CD4-positive, CD25-positive, alpha-beta regulatory T cell (primary cell): ENCODE measurements around the gene ZSCAN9. TPM values are rescaled to one million over a fixed set of nuclear protein-coding genes. Genes with fewer than 3 reads are reported as not detected.

Experiments
- ATAC-seq, 2 donors: fragments of 150-1000 bp; cut with Tn5 transposase; one replicate each; pipeline ENCODE4 v1.10.0; 2021; ENCODE audit warnings: low read depth in 2 of 2, moderate number of reproducible peaks in 2 of 2, moderate library complexity in 1 of 2
- DNase-seq, 3 donors: peaks; one replicate each; pipeline versions ENCODE4 v3.0.0 to v3.0.0-alpha.2; 2012 to 2022; ENCODE audit warnings: mixed read lengths in 1 of 3
- H3K27ac ChIP-seq: one replicate; pipeline ENCODE4 v1.7.0; 2013; ENCODE audit warnings: mild to moderate bottlenecking, low read length; ENCODE audit not compliant: insufficient read depth, poor library complexity, severe bottlenecking
- H3K27me3 ChIP-seq: one replicate; pipeline ENCODE4 v1.7.0; 2013; ENCODE audit warnings: low read length; ENCODE audit not compliant: control insufficient read depth, insufficient read depth
- H3K36me3 ChIP-seq: one replicate; pipeline ENCODE4 v1.7.0; 2013; ENCODE audit warnings: mild to moderate bottlenecking, low read length, moderate library complexity; ENCODE audit not compliant: control insufficient read depth, insufficient read depth
- H3K4me1 ChIP-seq: 2 replicates; pipeline ENCODE4 v1.7.0; 2013; ENCODE audit warnings: mild to moderate bottlenecking, low read length; ENCODE audit not compliant: insufficient read depth, control insufficient read depth, poor library complexity, severe bottlenecking
- H3K4me3 ChIP-seq: one replicate; pipeline ENCODE4 v1.7.0; 2013; ENCODE audit warnings: low read depth, mild to moderate bottlenecking, low read length, moderate library complexity
- H3K9me3 ChIP-seq, 2 experiments: 1 replicate in 1 of 2; 2 replicates in 1 of 2; pipeline ENCODE4 v1.7.0; 2013; ENCODE audit warnings: low read length in 2 of 2, mild to moderate bottlenecking in 1 of 2, moderate library complexity in 1 of 2; ENCODE audit not compliant: control insufficient read depth in 2 of 2
- H3K27ac Mint-ChIP-seq, 3 donors: one replicate each; pipeline ENCODE4 v1.8.0; 2020 to 2022; ENCODE audit warnings: mild to moderate bottlenecking in 3 of 3, mixed read lengths in 3 of 3, moderate library complexity in 2 of 3
- H3K27me3 Mint-ChIP-seq: one replicate; pipeline ENCODE4 v1.8.0; 2022; ENCODE audit warnings: mild to moderate bottlenecking, mixed read lengths
- H3K36me3 Mint-ChIP-seq: one replicate; pipeline ENCODE4 v1.8.0; 2020; ENCODE audit warnings: mixed read lengths
- H3K4me1 Mint-ChIP-seq, 4 donors: one replicate each; pipeline ENCODE4 v1.8.0; 2020 to 2022; ENCODE audit warnings: mixed read lengths in 4 of 4, mild to moderate bottlenecking in 1 of 4
- H3K4me3 Mint-ChIP-seq, 4 donors: one replicate each; pipeline ENCODE4 v1.8.0; 2020 to 2022; ENCODE audit warnings: mild to moderate bottlenecking in 4 of 4, mixed read lengths in 4 of 4, moderate library complexity in 3 of 4
- H3K9me3 Mint-ChIP-seq, 7 donors: one replicate each; pipeline ENCODE4 v1.8.0; 2020 to 2022; ENCODE audit warnings: mixed read lengths in 7 of 7, mild to moderate bottlenecking in 3 of 7, moderate library complexity in 2 of 7
- polyA plus RNA-seq, 4 donors: library from polyadenylated mRNA; unstranded; fragments of 300-500 nt; fragmentation: Illumina TruSeq; gene quantifications; one replicate each; pipeline ENCODE4 v1.2.3, GENCODE V29; 2021
- total RNA-seq: library from RNA; stranded (reverse); gene quantifications from one replicate; pipeline ENCODE4 v1.2.3, GENCODE V29; 2022

The ZSCAN9 gene
- total RNA-seq (0.91 TPM), polyA plus RNA-seq (1 to 10 TPM; 2.4 to 6.4 (median 3.7) TPM)

- peak within 1 kb of the TSS; percentile 91 to 96 (median 95) for H3K4me3 Mint-ChIP-seq
- H3K9me3 Mint-ChIP-seq = peaks cover 0 to 4% (median 0%) of the 10 kb centered on the region in 7 donors
- H3K4me1 Mint-ChIP-seq = peaks cover 8 to 31% (median 24%) of the 10 kb centered on the region in 4 donors
- peak within 1 kb of the TSS; percentile 80 to 96 (median 89) for H3K27ac Mint-ChIP-seq
- peaks cover 40% of the 10 kb centered on the region for H3K27me3 Mint-ChIP-seq
- Histone ChIP-seq H3K27ac (no peak within 1 kb of the TSS), H3K4me1 (peaks cover 12% of the 10 kb centered on the region), H3K4me3 (peak within 1 kb of the TSS; percentile 80), H3K27me3 (peaks cover 25% of the 10 kb centered on the region), H3K36me3 (peaks cover 4% of the 10 kb centered on the region), H3K9me3 (peaks cover 0 to 2% of the 10 kb centered on the region in 2 experiments)
- H3K36me3 Mint-ChIP-seq = peaks cover 10% of the 10 kb centered on the region
- peak; percentile 72 for ATAC-seq
- peak in 2 of 3 donors; percentile 15 to 68 for DNase-seq
Observed at GRCh38 chr6:28225056-28225834, at the start of gene ZSCAN9. ZSCAN9 (plus strand) TSS chr6:28225275; CDS start chr6:28227085, 1,810 bp downstream.

- Mint-ChIP-seq H3K27me3 (peaks cover 46% of the 10 kb centered on the region), H3K4me3 (no peak overlapping the region)
- no peaks in the 10 kb centered on the region for H3K36me3 ChIP-seq
Observed at GRCh38 chr6:28176373-28176772, 48.7 kb upstream of the ZSCAN9 start.

GRCh38 chr6:28182255-28182654 lies 42.8 kb upstream of the ZSCAN9 start:
- no peaks in the 10 kb centered on the region for H3K36me3 ChIP-seq
- H3K4me1 ChIP-seq = no peaks in the 10 kb centered on the region
- H3K27me3 Mint-ChIP-seq = peaks cover 21% of the 10 kb centered on the region
- no peak overlapping the region for H3K4me3 ChIP-seq
- no peaks in the 10 kb centered on the region for H3K36me3 Mint-ChIP-seq
- DNase-seq (no peak), ATAC-seq (no peak)
- H3K27me3 ChIP-seq = peaks cover 8% of the 10 kb centered on the region
- H3K9me3 Mint-ChIP-seq = peaks cover 5 to 29% (median 8%) of the 10 kb centered on the region in 7 donors
- no peaks in the 10 kb centered on the region for H3K4me1 Mint-ChIP-seq
- H3K4me3 Mint-ChIP-seq = no peak overlapping the region
- peaks cover 4 to 11% of the 10 kb centered on the region in 2 experiments for H3K9me3 ChIP-seq
- H3K27ac Mint-ChIP-seq = no peak overlapping the region
- no peak overlapping the region for H3K27ac ChIP-seq

More at GRCh38 chr6:28176373-28176772, 48.7 kb upstream of the ZSCAN9 start:
- ATAC-seq (no peak), DNase-seq (no peak)
- H3K4me1 Mint-ChIP-seq = no peaks in the 10 kb centered on the region
- no peaks in the 10 kb centered on the region for H3K9me3 ChIP-seq
- no peak overlapping the region for H3K4me3 ChIP-seq
- no peak overlapping the region for H3K27ac Mint-ChIP-seq
- H3K27ac ChIP-seq = no peak overlapping the region
- no peaks in the 10 kb centered on the region for H3K4me1 ChIP-seq
- peaks cover 2% of the 10 kb centered on the region for H3K36me3 Mint-ChIP-seq
- H3K9me3 Mint-ChIP-seq = peaks cover 0 to 10% (median 3%) of the 10 kb centered on the region in 7 donors
- H3K27me3 ChIP-seq = peaks cover 11% of the 10 kb centered on the region

GRCh38 chr6:28188111-28188979 lies 36.7 kb upstream of the ZSCAN9 start:
- peaks cover 5% of the 10 kb centered on the region for H3K36me3 Mint-ChIP-seq
- no peak overlapping the region for H3K27ac Mint-ChIP-seq
- ATAC-seq (no peak), DNase-seq (no peak)
- H3K27me3 ChIP-seq = peaks cover 4% of the 10 kb centered on the region
- H3K9me3 ChIP-seq = peaks cover 41 to 42% of the 10 kb centered on the region in 2 experiments
- no peak overlapping the region for H3K27ac ChIP-seq
- H3K4me3 ChIP-seq = no peak overlapping the region
- no peaks in the 10 kb centered on the region for H3K36me3 ChIP-seq
- H3K4me1 Mint-ChIP-seq = no peaks in the 10 kb centered on the region
- no peak overlapping the region for H3K4me3 Mint-ChIP-seq
- H3K9me3 Mint-ChIP-seq = peaks cover 4 to 73% (median 17%) of the 10 kb centered on the region in 7 donors
- no peaks in the 10 kb centered on the region for H3K4me1 ChIP-seq
- peaks cover 11% of the 10 kb centered on the region for H3K27me3 Mint-ChIP-seq

GRCh38 chr6:28200020-28200419 lies 25.1 kb upstream of the ZSCAN9 start:
- DNase-seq (no peak), ATAC-seq (no peak)
- Histone ChIP-seq H3K9me3 (peaks cover 26 to 43% of the 10 kb centered on the region in 2 experiments), H3K27me3 (peaks cover 41% of the 10 kb centered on the region), H3K4me3 (no peak overlapping the region), H3K4me1 (peaks cover 7% of the 10 kb centered on the region), H3K36me3 (no peaks in the 10 kb centered on the region), H3K27ac (no peak overlapping the region)
- H3K9me3 Mint-ChIP-seq = peaks cover 6 to 36% (median 18%) of the 10 kb centered on the region in 7 donors
- H3K27ac Mint-ChIP-seq = no peak overlapping the region
- no peaks in the 10 kb centered on the region for H3K36me3 Mint-ChIP-seq
- H3K4me1 Mint-ChIP-seq = peaks cover 6 to 13% (median 10%) of the 10 kb centered on the region in 4 donors
- H3K27me3 Mint-ChIP-seq = peaks cover 21% of the 10 kb centered on the region
- H3K4me3 Mint-ChIP-seq = no peak overlapping the region

GRCh38 chr6:28203201-28203600 lies 21.9 kb upstream of the ZSCAN9 start:
- H3K4me3 Mint-ChIP-seq = no peak overlapping the region
- no peak overlapping the region for H3K4me3 ChIP-seq
- H3K27me3 ChIP-seq = peaks cover 53% of the 10 kb centered on the region
- H3K4me1 Mint-ChIP-seq = peaks cover 11 to 25% (median 19%) of the 10 kb centered on the region in 4 donors
- H3K27ac Mint-ChIP-seq = no peak overlapping the region
- H3K9me3 ChIP-seq = peaks cover 26 to 43% of the 10 kb centered on the region in 2 experiments
- H3K9me3 Mint-ChIP-seq = peaks cover 5 to 25% (median 17%) of the 10 kb centered on the region in 7 donors
- no peak for ATAC-seq
- H3K4me1 ChIP-seq = peaks cover 16% of the 10 kb centered on the region
- DNase-seq = no peak
- H3K27me3 Mint-ChIP-seq = peaks cover 53% of the 10 kb centered on the region
- H3K36me3 Mint-ChIP-seq = peaks cover 4% of the 10 kb centered on the region
- H3K27ac ChIP-seq = no peak overlapping the region
- H3K36me3 ChIP-seq = no peaks in the 10 kb centered on the region

GRCh38 chr6:28205879-28206278 lies 19.2 kb upstream of the ZSCAN9 start:
- Mint-ChIP-seq H3K27ac (no peak overlapping the region), H3K27me3 (peaks cover 60% of the 10 kb centered on the region), H3K4me1 (peaks cover 11 to 28% (median 26%) of the 10 kb centered on the region in 4 donors), H3K36me3 (peaks cover 4% of the 10 kb centered on the region), H3K9me3 (peaks cover 3 to 23% (median 12%) of the 10 kb centered on the region in 7 donors), H3K4me3 (no peak overlapping the region)
- Histone ChIP-seq H3K36me3 (no peaks in the 10 kb centered on the region), H3K9me3 (peaks cover 26 to 41% of the 10 kb centered on the region in 2 experiments), H3K4me3 (no peak overlapping the region), H3K27ac (no peak overlapping the region), H3K4me1 (peaks cover 16% of the 10 kb centered on the region), H3K27me3 (peaks cover 60% of the 10 kb centered on the region)
- ATAC-seq = no peak
- DNase-seq = no peak
